Lower lobe of right lung (tissue), 2 donors: Measurements from ENCODE around the gene NEAT1. TPM values are rescaled to one million over a fixed set of nuclear protein-coding genes. Genes with fewer than 3 reads are reported as not detected.

ENCODE experiments used
- ATAC-seq, 2 donors: fragments of 200-7000 bp; cut with Tn5 transposase; one replicate each; pipeline ENCODE4 v1.9.1; 2020 to 2022; ENCODE audit warnings: mild to moderate bottlenecking in 2 of 2, moderate library complexity in 2 of 2
- DNase-seq: peaks from one replicate; pipeline ENCODE4 v3.0.0-alpha.2; 2020
- H3K27ac ChIP-seq: fragments of 200-600 bp; one replicate; pipeline ENCODE4 v1.8.0; 2022
- H3K27me3 ChIP-seq: fragments of 200-600 bp; one replicate; pipeline ENCODE4 v1.8.0; 2022; ENCODE audit warnings: low read depth
- H3K36me3 ChIP-seq: fragments of 200-600 bp; one replicate; pipeline ENCODE4 v1.8.0; 2022; ENCODE audit warnings: mild to moderate bottlenecking
- H3K4me1 ChIP-seq: fragments of 200-600 bp; one replicate; pipeline ENCODE4 v1.8.0; 2022
- H3K4me3 ChIP-seq: fragments of 200-600 bp; one replicate; pipeline ENCODE4 v1.8.0; 2022; ENCODE audit warnings: mild to moderate bottlenecking
- H3K9me3 ChIP-seq: fragments of 200-600 bp; one replicate; pipeline ENCODE4 v1.8.0; 2022
- intact Hi-C: fragments of 100-400 bp; cut with DNase I; formaldehyde crosslinking; loops from one replicate; pipeline ENCODE4 v1.11.0; 2022
- total RNA-seq: library from RNA; stranded (reverse); fragmentation: NEBNext Ultra II Directional; extraction: Animal tissue kit (Norgen Biotek cat#: 25700); gene quantifications from one replicate; pipeline ENCODE4 v1.2.1, GENCODE V29; 2021
- TF ChIP-seq, protein P1 (sequence below): fragments of 200-600 bp; IDR thresholded peaks from one replicate; pipeline ENCODE4 v1.8.0; 2022; ENCODE audit warnings: antibody characterized with exemption, mild to moderate bottlenecking
- donor health status: DM: no; HTN: yes; CAD: no; lungs with severe emphysema.

The NEAT1 gene
- total RNA-seq, 1 donor from 2014 or later = 980 TPM

DNA sequence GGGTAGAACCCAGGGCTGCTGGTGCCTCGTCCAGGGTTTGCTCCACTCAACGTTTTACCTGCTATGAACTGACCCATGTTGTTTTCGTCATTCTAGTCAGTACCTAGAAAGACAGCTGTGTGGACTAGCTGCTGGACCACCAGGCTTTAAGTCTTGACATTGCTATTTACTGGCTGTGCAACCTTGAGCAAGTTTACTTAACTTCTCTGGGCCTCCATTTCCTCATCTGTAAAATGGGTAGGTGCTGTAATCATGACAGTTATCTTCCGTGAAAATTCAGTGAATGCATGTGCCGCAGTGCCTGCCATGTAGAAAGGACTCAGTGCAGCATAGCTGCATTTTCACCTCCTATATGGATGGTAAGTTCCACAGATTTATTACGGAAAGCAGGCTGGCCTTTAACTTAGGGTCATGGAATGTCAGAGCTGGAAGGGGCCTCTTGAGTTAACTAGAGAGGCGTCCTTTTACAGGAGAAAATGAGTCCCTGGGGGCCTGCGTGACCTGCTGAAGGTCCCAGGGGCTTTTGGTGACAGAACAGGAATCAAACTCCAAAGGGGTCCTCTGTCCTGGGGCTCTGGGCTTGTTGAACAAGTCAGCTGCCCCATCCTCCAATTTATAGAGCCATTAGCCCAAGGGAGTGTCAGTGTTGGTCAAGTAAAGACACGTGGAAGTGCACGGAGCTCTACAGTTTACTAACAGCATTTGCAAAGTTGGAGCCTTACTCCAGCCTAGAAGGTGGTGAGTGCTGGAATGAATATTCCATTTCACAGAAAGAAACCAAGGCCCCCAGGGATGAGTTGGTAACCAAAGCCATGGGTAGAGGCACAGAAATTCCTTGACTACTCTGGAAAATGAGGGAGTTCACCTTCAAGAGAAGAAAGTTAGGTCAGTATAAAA is 64.2 kb downstream of the NEAT1 start:
- intact Hi-C loops = no loop called here
- H3K4me1 ChIP-seq = peaks cover 65% of the 10 kb centered on the region
- TF ChIP-seq, protein P1, sequence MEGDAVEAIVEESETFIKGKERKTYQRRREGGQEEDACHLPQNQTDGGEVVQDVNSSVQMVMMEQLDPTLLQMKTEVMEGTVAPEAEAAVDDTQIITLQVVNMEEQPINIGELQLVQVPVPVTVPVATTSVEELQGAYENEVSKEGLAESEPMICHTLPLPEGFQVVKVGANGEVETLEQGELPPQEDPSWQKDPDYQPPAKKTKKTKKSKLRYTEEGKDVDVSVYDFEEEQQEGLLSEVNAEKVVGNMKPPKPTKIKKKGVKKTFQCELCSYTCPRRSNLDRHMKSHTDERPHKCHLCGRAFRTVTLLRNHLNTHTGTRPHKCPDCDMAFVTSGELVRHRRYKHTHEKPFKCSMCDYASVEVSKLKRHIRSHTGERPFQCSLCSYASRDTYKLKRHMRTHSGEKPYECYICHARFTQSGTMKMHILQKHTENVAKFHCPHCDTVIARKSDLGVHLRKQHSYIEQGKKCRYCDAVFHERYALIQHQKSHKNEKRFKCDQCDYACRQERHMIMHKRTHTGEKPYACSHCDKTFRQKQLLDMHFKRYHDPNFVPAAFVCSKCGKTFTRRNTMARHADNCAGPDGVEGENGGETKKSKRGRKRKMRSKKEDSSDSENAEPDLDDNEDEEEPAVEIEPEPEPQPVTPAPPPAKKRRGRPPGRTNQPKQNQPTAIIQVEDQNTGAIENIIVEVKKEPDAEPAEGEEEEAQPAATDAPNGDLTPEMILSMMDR = no peak
- no peaks in the 10 kb centered on the region for H3K36me3 ChIP-seq
- H3K9me3 ChIP-seq = no peaks in the 10 kb centered on the region
- H3K27me3 ChIP-seq = no peaks in the 10 kb centered on the region
- H3K27ac ChIP-seq = peak overlapping the region; percentile 99
- ATAC-seq (no peak), DNase-seq (no peak)
- no peak overlapping the region for H3K4me3 ChIP-seq

- Histone ChIP-seq H3K36me3 (no peaks in the 10 kb centered on the region), H3K27ac (peak overlapping the region; percentile 99), H3K4me1 (peaks cover 74% of the 10 kb centered on the region), H3K4me3 (peak overlapping the region; percentile 17), H3K27me3 (no peaks in the 10 kb centered on the region), H3K9me3 (no peaks in the 10 kb centered on the region)
- intact Hi-C loops = no loop called here
- ATAC-seq (peak; percentile 91 to 94), DNase-seq (peak; percentile 98)
- TF ChIP-seq, protein P1 = no peak
Observed at GRCh38 chr11:65487467-65488272, 65.1 kb downstream of the NEAT1 start.

GRCh38 chr11:65488273-65489034 is 65.9 kb downstream of the NEAT1 start:
- Histone ChIP-seq H3K4me1 (peaks cover 82% of the 10 kb centered on the region), H3K9me3 (no peaks in the 10 kb centered on the region), H3K27me3 (no peaks in the 10 kb centered on the region), H3K4me3 (peak overlapping the region; percentile 4), H3K36me3 (no peaks in the 10 kb centered on the region), H3K27ac (peak overlapping the region; percentile 99)
- no peak for DNase-seq
- TF ChIP-seq, protein P1 = no peak
- intact Hi-C loops = no loop called here
- ATAC-seq = no peak

DNA sequence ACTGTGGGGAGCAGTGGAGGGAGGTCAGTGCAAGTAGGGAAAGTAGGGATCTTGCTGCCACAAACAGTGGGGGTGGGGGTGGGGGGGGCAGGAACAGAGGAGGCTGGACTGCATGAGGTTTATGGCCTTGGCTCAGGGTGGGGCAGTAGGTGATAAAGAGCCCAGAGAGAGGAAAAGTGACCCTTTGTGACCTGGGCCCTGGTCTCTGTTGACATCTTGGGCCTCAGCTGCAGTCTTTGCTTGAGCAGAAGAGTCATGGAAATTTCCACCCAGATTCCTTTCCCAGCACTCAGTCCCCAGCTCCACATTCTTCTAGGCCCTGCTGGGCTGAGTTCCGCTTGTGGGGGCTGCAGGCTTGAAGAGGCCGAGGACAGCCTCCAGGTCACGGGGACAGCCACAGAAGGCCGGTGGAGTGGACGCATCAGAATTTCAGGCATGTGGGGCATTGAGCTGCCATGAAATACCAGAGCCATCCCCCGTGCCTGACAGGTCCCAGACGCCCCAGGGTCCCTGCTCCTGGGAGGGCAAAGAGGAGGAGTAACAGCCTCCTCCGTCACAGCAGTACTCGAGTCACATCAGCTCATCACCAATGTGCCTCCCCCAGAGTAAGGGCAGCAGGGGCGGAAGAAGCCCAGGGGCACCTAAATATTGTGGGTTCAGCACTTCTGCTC is 66.6 kb downstream of the NEAT1 start:
- intact Hi-C loops = no loop called here

More for the DNA sequence above, 66.6 kb downstream of the NEAT1 start:
- Histone ChIP-seq H3K4me1 (peaks cover 89% of the 10 kb centered on the region), H3K9me3 (no peaks in the 10 kb centered on the region), H3K36me3 (no peaks in the 10 kb centered on the region), H3K27me3 (no peaks in the 10 kb centered on the region), H3K4me3 (no peak overlapping the region), H3K27ac (peak overlapping the region; percentile 99)
- DNase-seq (no peak), ATAC-seq (peak in 1 of 2 donors; percentile 4)
- TF ChIP-seq, protein P1 = no peak
